Measurements from ENCODE around the gene MRPL51. TPM values are rescaled to one million over a fixed set of nuclear protein-coding genes. Genes with fewer than 3 reads are reported as not detected.

The MRPL51 gene
- total RNA-seq, 1 experiment from 2014 or later: 137 TPM

GRCh38 chr12:6464531-6464930, 28.5 kb downstream of the MRPL51 start:
- Histone ChIP-seq H3K4me3 (ENCODE audit: insufficient read depth, low read depth, low read length) (no peak overlapping the region), H3K27me3 (ENCODE audit: control insufficient read depth, insufficient read depth, low read length) (no peaks in the 10 kb centered on the region), H3K36me3 (replicated peaks; ENCODE audit: control insufficient read depth, insufficient read depth, low read length) (peaks cover 17% of the 10 kb centered on the region)
- DNase-seq: no peak

GRCh38 chr12:6463858-6464257, 29.2 kb downstream of the MRPL51 start:
- H3K36me3 ChIP-seq (replicated peaks; ENCODE audit: control insufficient read depth, insufficient read depth, low read length): peaks cover 17% of the 10 kb centered on the region
- no peak for DNase-seq

GRCh38 chr12:6463216-6463615, 29.8 kb downstream of the MRPL51 start:
- no peak for DNase-seq
- H3K4me3 ChIP-seq (ENCODE audit: insufficient read depth, low read depth, low read length): no peak overlapping the region
- H3K36me3 ChIP-seq (replicated peaks; ENCODE audit: control insufficient read depth, insufficient read depth, low read length): peaks cover 17% of the 10 kb centered on the region
- H3K27me3 ChIP-seq (ENCODE audit: control insufficient read depth, insufficient read depth, low read length): no peaks in the 10 kb centered on the region

More at GRCh38 chr12:6463858-6464257, 29.2 kb downstream of the MRPL51 start:
- H3K4me3 ChIP-seq (ENCODE audit: insufficient read depth, low read depth, low read length): no peak overlapping the region
- H3K27me3 ChIP-seq (ENCODE audit: control insufficient read depth, insufficient read depth, low read length): no peaks in the 10 kb centered on the region

- DNase-seq: no peak
- Histone ChIP-seq H3K4me3 (ENCODE audit: insufficient read depth, low read depth, low read length) (no peak overlapping the region), H3K36me3 (replicated peaks; ENCODE audit: control insufficient read depth, insufficient read depth, low read length) (peaks cover 17% of the 10 kb centered on the region), H3K27me3 (ENCODE audit: control insufficient read depth, insufficient read depth, low read length) (no peaks in the 10 kb centered on the region)
These were observed 30.6 kb downstream of the MRPL51 start for GRCh38 chr12:6462234-6462995.

GRCh38 chr12:6461401-6462233, 31.4 kb downstream of the MRPL51 start:
- Histone ChIP-seq H3K36me3 (replicated peaks; ENCODE audit: control insufficient read depth, insufficient read depth, low read length) (peaks cover 17% of the 10 kb centered on the region), H3K27me3 (ENCODE audit: control insufficient read depth, insufficient read depth, low read length) (no peaks in the 10 kb centered on the region), H3K4me3 (ENCODE audit: insufficient read depth, low read depth, low read length) (no peak overlapping the region)
- no peak for DNase-seq

- no peak for DNase-seq
- peaks cover 15% of the 10 kb centered on the region for H3K36me3 ChIP-seq (replicated peaks; ENCODE audit: control insufficient read depth, insufficient read depth, low read length)
- H3K27me3 ChIP-seq (ENCODE audit: control insufficient read depth, insufficient read depth, low read length): no peaks in the 10 kb centered on the region
- no peak overlapping the region for H3K4me3 ChIP-seq (ENCODE audit: insufficient read depth, low read depth, low read length)
These were observed 32.2 kb downstream of the MRPL51 start for GRCh38 chr12:6460751-6461371.

GRCh38 chr12:6459004-6459337, 34.1 kb downstream of the MRPL51 start:
- DNase-seq: no peak
- H3K36me3 ChIP-seq (replicated peaks; ENCODE audit: control insufficient read depth, insufficient read depth, low read length): peaks cover 12% of the 10 kb centered on the region
- H3K4me3 ChIP-seq (ENCODE audit: insufficient read depth, low read depth, low read length): no peak overlapping the region
- H3K27me3 ChIP-seq (ENCODE audit: control insufficient read depth, insufficient read depth, low read length): no peaks in the 10 kb centered on the region

GRCh38 chr12:6458281-6459003, 34.6 kb downstream of the MRPL51 start:
- Histone ChIP-seq H3K36me3 (replicated peaks; ENCODE audit: control insufficient read depth, insufficient read depth, low read length) (peaks cover 12% of the 10 kb centered on the region), H3K27me3 (ENCODE audit: control insufficient read depth, insufficient read depth, low read length) (no peaks in the 10 kb centered on the region), H3K4me3 (ENCODE audit: insufficient read depth, low read depth, low read length) (no peak overlapping the region)
- no peak for DNase-seq

- no peak for DNase-seq
- Histone ChIP-seq H3K27me3 (ENCODE audit: control insufficient read depth, insufficient read depth, low read length) (no peaks in the 10 kb centered on the region), H3K36me3 (replicated peaks; ENCODE audit: control insufficient read depth, insufficient read depth, low read length) (peaks cover 7% of the 10 kb centered on the region), H3K4me3 (ENCODE audit: insufficient read depth, low read depth, low read length) (no peak overlapping the region)
These were observed 35.7 kb downstream of the MRPL51 start for GRCh38 chr12:6457220-6457945.

GRCh38 chr12:6452944-6453630, 40.0 kb downstream of the MRPL51 start:
- H3K4me3 ChIP-seq (ENCODE audit: insufficient read depth, low read depth, low read length): no peak overlapping the region

GRCh38 chr12:6452245-6452943, 40.7 kb downstream of the MRPL51 start:
- no peaks in the 10 kb centered on the region; the same call in 1 of the 2 replicates for H3K36me3 ChIP-seq (replicated peaks; ENCODE audit: control insufficient read depth, insufficient read depth, low read length)
- DNase-seq: peak; percentile 70
- H3K27me3 ChIP-seq (ENCODE audit: control insufficient read depth, insufficient read depth, low read length): no peaks in the 10 kb centered on the region
- no peak overlapping the region; the same call in 1 of the 2 replicates for H3K4me3 ChIP-seq (ENCODE audit: insufficient read depth, low read depth, low read length)

More at GRCh38 chr12:6452944-6453630, 40.0 kb downstream of the MRPL51 start:
- DNase-seq: no peak
- Histone ChIP-seq H3K27me3 (ENCODE audit: control insufficient read depth, insufficient read depth, low read length) (no peaks in the 10 kb centered on the region), H3K36me3 (replicated peaks; ENCODE audit: control insufficient read depth, insufficient read depth, low read length) (no peaks in the 10 kb centered on the region; the same call in 1 of the 2 replicates)

- Histone ChIP-seq H3K27me3 (ENCODE audit: control insufficient read depth, insufficient read depth, low read length) (no peaks in the 10 kb centered on the region), H3K4me3 (ENCODE audit: insufficient read depth, low read depth, low read length) (peak within 1 kb of the TSS; percentile 12; the same call in 1 of the 2 replicates), H3K36me3 (replicated peaks; ENCODE audit: control insufficient read depth, insufficient read depth, low read length) (no peaks in the 10 kb centered on the region)
- peak; percentile 88 for DNase-seq
These were observed 41.5 kb downstream of the MRPL51 start, which contains the start of gene TAPBPL for GRCh38 chr12:6451348-6452244. TAPBPL (plus strand) TSS chr12:6452042; CDS start chr12:6452249, 207 bp downstream.
